ENCODE measurements around the gene POPDC3.

GRCh38 chr6:105116150-105116549 lies 63.7 kb downstream of the POPDC3 start:
- TF ChIP-seq, protein P1, sequence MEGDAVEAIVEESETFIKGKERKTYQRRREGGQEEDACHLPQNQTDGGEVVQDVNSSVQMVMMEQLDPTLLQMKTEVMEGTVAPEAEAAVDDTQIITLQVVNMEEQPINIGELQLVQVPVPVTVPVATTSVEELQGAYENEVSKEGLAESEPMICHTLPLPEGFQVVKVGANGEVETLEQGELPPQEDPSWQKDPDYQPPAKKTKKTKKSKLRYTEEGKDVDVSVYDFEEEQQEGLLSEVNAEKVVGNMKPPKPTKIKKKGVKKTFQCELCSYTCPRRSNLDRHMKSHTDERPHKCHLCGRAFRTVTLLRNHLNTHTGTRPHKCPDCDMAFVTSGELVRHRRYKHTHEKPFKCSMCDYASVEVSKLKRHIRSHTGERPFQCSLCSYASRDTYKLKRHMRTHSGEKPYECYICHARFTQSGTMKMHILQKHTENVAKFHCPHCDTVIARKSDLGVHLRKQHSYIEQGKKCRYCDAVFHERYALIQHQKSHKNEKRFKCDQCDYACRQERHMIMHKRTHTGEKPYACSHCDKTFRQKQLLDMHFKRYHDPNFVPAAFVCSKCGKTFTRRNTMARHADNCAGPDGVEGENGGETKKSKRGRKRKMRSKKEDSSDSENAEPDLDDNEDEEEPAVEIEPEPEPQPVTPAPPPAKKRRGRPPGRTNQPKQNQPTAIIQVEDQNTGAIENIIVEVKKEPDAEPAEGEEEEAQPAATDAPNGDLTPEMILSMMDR (conservative IDR thresholded peaks at IDR 0.05 in 1 of 2, IDR thresholded peaks at IDR 0.05 in 1 of 2; ENCODE audit: extremely low read depth in 1 of 2, insufficient read depth in 1 of 2, low read depth in 1 of 2, low read length in 2 of 2) = no peak
- TF ChIP-seq EZH2 (IDR thresholded peaks at IDR 0.05; ENCODE audit: borderline replicate concordance, low read length) = no peak

Data from mammary epithelial cell (primary cell).